Hepatocyte (in vitro differentiated cells): Measurements from ENCODE around the gene ZBTB7C. TPM values are rescaled to one million over a fixed set of nuclear protein-coding genes. Genes with fewer than 3 reads are reported as not detected.

Experiments
- DNase-seq: peaks from one replicate; pipeline ENCODE4 v3.0.0-alpha.2; 2016; ENCODE audit warnings: low spot score
- H2AFZ ChIP-seq: fragments of 200-600 bp; sonication (generic); 2 replicates; pipeline ENCODE4 v1.6.0; 2016; ENCODE audit warnings: antibody characterized with exemption, mild to moderate bottlenecking
- H3K27ac ChIP-seq: fragments of 200-600 bp; sonication (generic); 2 replicates; pipeline ENCODE4 v1.5.1; 2016; ENCODE audit warnings: mild to moderate bottlenecking
- H3K27me3 ChIP-seq: fragments of 200-600 bp; sonication (generic); 2 replicates; pipeline ENCODE4 v1.6.1; 2016
- H3K36me3 ChIP-seq: fragments of 200-600 bp; sonication (generic); replicated peaks from 2 replicates; pipeline ENCODE4 v1.5.1; 2016; ENCODE audit warnings: low read depth; ENCODE audit not compliant: insufficient read depth
- H3K4me1 ChIP-seq: fragments of 200-600 bp; sonication (generic); 2 replicates; pipeline ENCODE4 v1.5.1; 2016; ENCODE audit warnings: mild to moderate bottlenecking, moderate library complexity; ENCODE audit not compliant: insufficient read depth
- H3K4me2 ChIP-seq: fragments of 200-600 bp; sonication (generic); 2 replicates; pipeline ENCODE4 v1.6.0; 2016
- H3K4me3 ChIP-seq: fragments of 200-600 bp; sonication (generic); 2 replicates; pipeline ENCODE4 v1.5.1; 2016; ENCODE audit warnings: mild to moderate bottlenecking
- H3K79me2 ChIP-seq: fragments of 200-600 bp; sonication (generic); 2 replicates; pipeline ENCODE4 v1.6.0; 2017; ENCODE audit warnings: mild to moderate bottlenecking
- H3K9me2 ChIP-seq: fragments of 200-600 bp; sonication (generic); replicated peaks from 2 replicates; pipeline ENCODE4 v1.6.0; 2017; ENCODE audit warnings: mild to moderate bottlenecking; ENCODE audit not compliant: insufficient read depth
- H3K9me3 ChIP-seq: fragments of 200-600 bp; sonication (generic); 2 replicates; pipeline ENCODE4 v1.5.1; 2016; ENCODE audit warnings: low read depth, mild to moderate bottlenecking
- H4K20me1 ChIP-seq: fragments of 200-600 bp; sonication (generic); 2 replicates; pipeline ENCODE4 v1.6.0; 2016; ENCODE audit warnings: mild to moderate bottlenecking; ENCODE audit not compliant: insufficient read depth, poor library complexity, severe bottlenecking
- CTCF ChIP-seq: fragments of 200-600 bp; sonication (generic); IDR thresholded peaks from 2 replicates; pipeline ENCODE4 v1.5.1; 2016; ENCODE audit warnings: antibody characterized with exemption, mild to moderate bottlenecking; ENCODE audit not compliant: poor library complexity
- EZH2 ChIP-seq: fragments of 200-600 bp; sonication (generic); IDR thresholded peaks from 2 replicates; pipeline ENCODE4 v1.6.1; 2016; ENCODE audit warnings: antibody characterized with exemption, mild to moderate bottlenecking, borderline replicate concordance
- EZH2phosphoT487 ChIP-seq: fragments of 200-600 bp; sonication (generic); IDR thresholded peaks from one replicate; pipeline ENCODE4 v1.6.1; 2018; ENCODE audit warnings: antibody characterized with exemption, mild to moderate bottlenecking, low read depth, moderate library complexity; ENCODE audit not compliant: unreplicated experiment, severe bottlenecking
- WGBS: methylation state at CpG from one replicate; pipeline ENCODE4 v1.1.6; 2016; ENCODE audit warnings: low lambda C conversion rate; ENCODE audit errors: missing lambda C conversion rate; 5-methylcytosine and 5-hydroxymethylcytosine counted together
- polyA plus RNA-seq: library from polyadenylated mRNA; unstranded; fragments of >200 nt; fragmentation: Nextera tagmentation; extraction: Ambion mirVana; gene quantifications from 2 replicates; pipeline ENCODE4 v1.2.1, GENCODE V29; 2016
- total RNA-seq: library from RNA; depleted of rRNA; stranded (reverse); fragments of >200 nt; gene quantifications from 2 replicates; pipeline ENCODE4 v1.2.3, GENCODE V29; 2014

The ZBTB7C gene
- total and polyA plus RNA-seq, 2 experiments from 2014 or later, result 0.70 to 1.0 TPM

GRCh38 chr18:48360376-48361021 lies 48.7 kb downstream of the ZBTB7C start:
- no peaks in the 10 kb centered on the region for H3K79me2 ChIP-seq
- DNase-seq, result no peak
- no peak overlapping the region for H3K27ac ChIP-seq
- TF ChIP-seq EZH2 (no peak), CTCF (no peak), EZH2phosphoT487 (no peak)
- WGBS, result 88% methylated on average over 9 of the region's 9 CpGs
- no peaks in the 10 kb centered on the region for H4K20me1 ChIP-seq
- no peak overlapping the region for H2AFZ ChIP-seq
- no peaks in the 10 kb centered on the region for H3K9me3 ChIP-seq
- H3K4me2 ChIP-seq, result no peak overlapping the region
- peaks cover 6% of the 10 kb centered on the region for H3K4me1 ChIP-seq
- H3K27me3 ChIP-seq, result no peaks in the 10 kb centered on the region
- H3K4me3 ChIP-seq, result no peak overlapping the region
- H3K36me3 ChIP-seq, result no peaks in the 10 kb centered on the region
- no peaks in the 10 kb centered on the region for H3K9me2 ChIP-seq

- no peaks in the 10 kb centered on the region for H3K36me3 ChIP-seq
- no peak overlapping the region for H3K4me2 ChIP-seq
- TF ChIP-seq CTCF (no peak), EZH2phosphoT487 (no peak), EZH2 (no peak)
- no peak overlapping the region for H3K4me3 ChIP-seq
- H3K9me3 ChIP-seq, result no peaks in the 10 kb centered on the region
- H3K27ac ChIP-seq, result no peak overlapping the region
- no peaks in the 10 kb centered on the region for H4K20me1 ChIP-seq
- no peaks in the 10 kb centered on the region for H3K27me3 ChIP-seq
- no peaks in the 10 kb centered on the region for H3K9me2 ChIP-seq
- 92% methylated on average over 3 of the region's 3 CpGs for WGBS
- H3K4me1 ChIP-seq, result peaks cover 6% of the 10 kb centered on the region
- no peak for DNase-seq
- H3K79me2 ChIP-seq, result no peaks in the 10 kb centered on the region
- H2AFZ ChIP-seq, result no peak overlapping the region
Measured at GRCh38 chr18:48359626-48360025, 49.6 kb downstream of the ZBTB7C start.

GRCh38 chr18:48358868-48359267 lies 50.3 kb downstream of the ZBTB7C start:
- no peak for DNase-seq
- Histone ChIP-seq H3K79me2 (no peaks in the 10 kb centered on the region), H3K36me3 (no peaks in the 10 kb centered on the region), H3K9me2 (no peaks in the 10 kb centered on the region), H3K9me3 (no peaks in the 10 kb centered on the region), H3K4me2 (no peak overlapping the region), H3K4me1 (peaks cover 6% of the 10 kb centered on the region), H4K20me1 (no peaks in the 10 kb centered on the region), H3K27me3 (no peaks in the 10 kb centered on the region), H3K27ac (no peak overlapping the region), H3K4me3 (no peak overlapping the region), H2AFZ (no peak overlapping the region)
- no peak for TF ChIP-seq CTCF
- 85% methylated on average over 3 of the region's 3 CpGs for WGBS
